ENCODE measurements around the gene MAL.

DNA sequence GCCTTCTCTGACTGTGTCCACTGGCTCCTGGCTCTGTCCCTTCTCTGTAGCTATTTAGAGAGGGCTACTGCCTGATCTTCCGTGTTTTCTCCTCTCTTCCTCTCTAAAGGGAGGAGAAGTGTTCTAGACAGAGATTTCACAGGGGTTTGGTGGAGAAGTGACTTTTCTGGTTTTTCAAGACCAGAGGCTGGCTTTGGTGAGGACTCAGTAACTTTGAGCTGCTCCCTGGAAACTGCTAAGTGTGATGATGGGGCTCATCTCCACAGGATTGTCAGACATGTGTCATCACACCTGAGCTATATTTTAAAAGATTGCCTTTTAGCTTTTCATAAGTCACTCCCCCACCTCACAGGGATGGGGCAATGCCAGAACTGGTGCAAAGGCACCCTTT is 6.2 kb downstream of the MAL start:
- TF ChIP-seq, protein P1, sequence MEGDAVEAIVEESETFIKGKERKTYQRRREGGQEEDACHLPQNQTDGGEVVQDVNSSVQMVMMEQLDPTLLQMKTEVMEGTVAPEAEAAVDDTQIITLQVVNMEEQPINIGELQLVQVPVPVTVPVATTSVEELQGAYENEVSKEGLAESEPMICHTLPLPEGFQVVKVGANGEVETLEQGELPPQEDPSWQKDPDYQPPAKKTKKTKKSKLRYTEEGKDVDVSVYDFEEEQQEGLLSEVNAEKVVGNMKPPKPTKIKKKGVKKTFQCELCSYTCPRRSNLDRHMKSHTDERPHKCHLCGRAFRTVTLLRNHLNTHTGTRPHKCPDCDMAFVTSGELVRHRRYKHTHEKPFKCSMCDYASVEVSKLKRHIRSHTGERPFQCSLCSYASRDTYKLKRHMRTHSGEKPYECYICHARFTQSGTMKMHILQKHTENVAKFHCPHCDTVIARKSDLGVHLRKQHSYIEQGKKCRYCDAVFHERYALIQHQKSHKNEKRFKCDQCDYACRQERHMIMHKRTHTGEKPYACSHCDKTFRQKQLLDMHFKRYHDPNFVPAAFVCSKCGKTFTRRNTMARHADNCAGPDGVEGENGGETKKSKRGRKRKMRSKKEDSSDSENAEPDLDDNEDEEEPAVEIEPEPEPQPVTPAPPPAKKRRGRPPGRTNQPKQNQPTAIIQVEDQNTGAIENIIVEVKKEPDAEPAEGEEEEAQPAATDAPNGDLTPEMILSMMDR (IDR thresholded peaks at IDR 0.05; ENCODE audit: poor library complexity, severe bottlenecking): no peak
- TF ChIP-seq, protein P2, sequence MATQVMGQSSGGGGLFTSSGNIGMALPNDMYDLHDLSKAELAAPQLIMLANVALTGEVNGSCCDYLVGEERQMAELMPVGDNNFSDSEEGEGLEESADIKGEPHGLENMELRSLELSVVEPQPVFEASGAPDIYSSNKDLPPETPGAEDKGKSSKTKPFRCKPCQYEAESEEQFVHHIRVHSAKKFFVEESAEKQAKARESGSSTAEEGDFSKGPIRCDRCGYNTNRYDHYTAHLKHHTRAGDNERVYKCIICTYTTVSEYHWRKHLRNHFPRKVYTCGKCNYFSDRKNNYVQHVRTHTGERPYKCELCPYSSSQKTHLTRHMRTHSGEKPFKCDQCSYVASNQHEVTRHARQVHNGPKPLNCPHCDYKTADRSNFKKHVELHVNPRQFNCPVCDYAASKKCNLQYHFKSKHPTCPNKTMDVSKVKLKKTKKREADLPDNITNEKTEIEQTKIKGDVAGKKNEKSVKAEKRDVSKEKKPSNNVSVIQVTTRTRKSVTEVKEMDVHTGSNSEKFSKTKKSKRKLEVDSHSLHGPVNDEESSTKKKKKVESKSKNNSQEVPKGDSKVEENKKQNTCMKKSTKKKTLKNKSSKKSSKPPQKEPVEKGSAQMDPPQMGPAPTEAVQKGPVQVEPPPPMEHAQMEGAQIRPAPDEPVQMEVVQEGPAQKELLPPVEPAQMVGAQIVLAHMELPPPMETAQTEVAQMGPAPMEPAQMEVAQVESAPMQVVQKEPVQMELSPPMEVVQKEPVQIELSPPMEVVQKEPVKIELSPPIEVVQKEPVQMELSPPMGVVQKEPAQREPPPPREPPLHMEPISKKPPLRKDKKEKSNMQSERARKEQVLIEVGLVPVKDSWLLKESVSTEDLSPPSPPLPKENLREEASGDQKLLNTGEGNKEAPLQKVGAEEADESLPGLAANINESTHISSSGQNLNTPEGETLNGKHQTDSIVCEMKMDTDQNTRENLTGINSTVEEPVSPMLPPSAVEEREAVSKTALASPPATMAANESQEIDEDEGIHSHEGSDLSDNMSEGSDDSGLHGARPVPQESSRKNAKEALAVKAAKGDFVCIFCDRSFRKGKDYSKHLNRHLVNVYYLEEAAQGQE (IDR thresholded peaks at IDR 0.05; ENCODE audit: borderline replicate concordance): no peak
- TF ChIP-seq SMC3 (conservative IDR thresholded peaks at IDR 0.05; ENCODE audit: poor library complexity): no peak

All from neural cell (in vitro differentiated cells).